Mucosa of gallbladder (tissue), 1 donor: ENCODE data around the gene HABP4. TPM values are rescaled to one million over a fixed set of nuclear protein-coding genes. Genes with fewer than 3 reads are reported as not detected.

ENCODE experiments used
- DNase-seq: peaks from one replicate; pipeline ENCODE4 v3.0.0-alpha.2; 2020; ENCODE audit warnings: low spot score
- total RNA-seq: library from RNA; stranded (reverse); gene quantifications from one replicate; pipeline ENCODE4 v1.2.1, GENCODE V29; 2021
- donor health status: DM: no; HTN: no; CAD: no.

The HABP4 gene
- total RNA-seq, 1 donor from 2014 or later: 17.4 TPM

DNA sequence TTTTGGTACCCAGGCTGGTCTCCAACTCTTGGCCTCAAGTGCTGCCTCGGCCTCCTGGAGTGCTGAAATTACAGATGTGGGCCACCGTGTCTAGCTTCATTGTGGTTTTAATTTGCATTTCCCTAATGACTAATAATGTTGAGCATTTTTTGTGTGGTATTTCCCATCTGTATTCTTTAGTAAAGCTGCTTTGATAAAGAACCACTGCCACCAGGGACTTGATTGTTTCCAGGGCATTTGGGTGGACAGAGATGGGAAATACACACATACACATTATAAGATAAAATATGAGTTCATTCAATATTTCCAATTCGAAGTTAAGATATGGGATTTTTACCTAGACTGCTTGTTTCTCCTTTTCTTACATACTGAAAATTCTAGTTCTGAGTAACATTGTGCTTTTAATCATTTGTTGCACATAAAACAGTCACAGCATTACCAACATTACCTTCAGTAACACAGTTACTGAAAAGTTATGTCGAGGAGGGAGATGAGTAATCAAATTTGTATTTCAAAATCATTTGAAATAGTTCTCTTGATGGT is 28.9 kb downstream of the HABP4 start:
- no peak for DNase-seq

DNA sequence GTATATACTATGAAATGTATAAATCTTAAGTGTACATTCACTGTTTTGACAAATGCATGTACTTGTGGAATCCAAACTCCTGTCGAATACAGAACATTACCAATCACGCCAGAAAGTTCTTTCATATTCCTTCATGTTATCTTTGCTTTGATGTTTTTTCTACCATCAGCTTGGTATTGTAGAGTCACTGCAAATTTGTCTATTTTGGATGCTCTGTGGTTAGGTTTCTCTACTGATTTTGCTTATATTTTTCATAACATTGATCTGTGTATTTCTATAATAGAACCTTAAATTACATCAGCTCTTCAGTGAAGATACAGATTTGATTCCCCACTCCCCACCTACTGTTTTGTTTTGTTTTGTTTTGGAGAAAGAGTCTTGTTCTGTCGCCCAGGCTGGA is 30.8 kb downstream of the HABP4 start:
- no peak for DNase-seq

DNA sequence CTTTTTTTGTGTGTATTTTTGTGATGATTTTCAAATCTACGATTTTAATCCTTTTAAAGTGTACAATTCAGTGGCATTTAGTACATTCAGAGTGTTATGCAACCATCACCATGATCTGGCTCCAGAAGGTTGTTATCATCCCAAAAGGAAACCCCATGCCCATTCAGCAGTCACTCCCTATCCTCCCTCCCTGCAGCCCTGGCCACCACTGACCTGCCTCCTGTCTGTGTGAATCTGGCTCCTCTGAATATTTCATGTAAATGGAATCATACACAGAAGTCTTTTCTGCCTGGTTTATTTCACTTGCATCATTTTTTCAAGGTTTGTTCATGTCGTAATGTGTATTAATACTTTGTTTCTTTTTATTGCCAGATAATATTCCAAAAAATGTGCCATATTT is 32.5 kb downstream of the HABP4 start:
- DNase-seq: no peak

DNA sequence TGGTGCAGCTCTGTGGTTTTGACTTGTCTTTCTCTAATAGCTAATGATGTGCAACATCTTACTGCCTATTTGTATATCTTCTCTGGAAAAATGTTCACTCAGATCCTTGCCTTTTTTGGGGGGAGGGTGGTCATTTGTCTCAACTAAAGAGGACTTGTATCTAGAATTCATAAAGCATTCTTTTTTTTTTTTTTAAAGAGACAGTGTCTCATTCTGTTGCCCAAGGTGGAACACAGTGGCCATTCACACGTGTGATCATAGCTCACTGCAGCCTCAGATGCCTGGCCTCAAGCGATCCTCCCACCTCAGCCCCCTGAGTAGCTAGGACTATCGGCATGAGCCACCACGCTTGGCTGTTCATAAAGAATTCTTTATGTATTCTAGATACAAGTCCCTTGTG is 33.2 kb downstream of the HABP4 start:
- DNase-seq: no peak

DNA sequence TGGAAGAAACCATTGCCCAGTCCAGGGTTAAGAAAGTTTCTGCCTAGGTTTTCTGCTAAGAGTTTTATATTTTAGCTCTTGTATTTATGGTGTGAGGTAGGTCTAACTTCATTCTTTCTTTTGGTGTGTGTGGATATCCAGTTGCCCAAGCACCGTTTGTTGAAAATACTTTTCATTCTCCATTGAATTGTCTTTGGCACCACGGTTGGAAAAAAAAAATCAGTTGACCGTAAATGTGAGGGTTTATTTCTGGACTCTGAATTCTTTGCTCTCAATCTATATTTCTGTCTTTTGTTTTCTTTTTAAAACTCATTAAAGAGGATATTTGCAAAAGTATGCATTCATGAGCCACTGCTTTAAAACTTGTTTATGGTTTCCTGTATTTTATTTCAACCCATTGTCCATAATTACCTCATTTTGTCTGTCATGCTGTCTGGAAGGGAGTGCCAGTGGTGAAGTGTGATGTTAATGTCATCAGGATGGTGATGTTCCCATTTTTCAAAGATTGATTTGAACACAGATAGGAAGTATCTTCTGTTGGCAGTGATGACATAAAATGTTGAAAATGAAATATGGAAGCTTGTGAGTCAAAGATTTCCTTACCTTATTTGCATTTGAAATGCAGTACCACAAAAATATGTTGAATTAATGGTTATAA is 33.9 kb downstream of the HABP4 start:
- no peak for DNase-seq

DNA sequence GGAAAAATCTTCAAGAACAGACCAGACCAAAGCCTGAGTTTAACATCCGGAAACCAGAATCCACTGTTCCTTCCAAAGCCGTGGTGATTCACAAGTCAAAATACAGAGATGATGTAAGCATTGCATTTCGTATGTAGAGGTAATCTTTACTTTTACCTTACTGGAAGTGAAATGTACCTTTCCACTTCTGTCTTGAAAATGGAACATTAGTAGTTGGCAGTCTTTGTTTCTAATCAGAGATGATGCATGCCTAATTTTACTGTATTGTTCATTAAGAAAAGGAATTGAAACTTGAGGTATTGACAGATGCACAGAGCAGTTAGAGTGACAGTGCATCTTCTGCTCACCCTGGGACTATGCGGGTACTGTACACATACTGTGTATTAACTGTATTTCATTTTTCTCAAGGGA is 34.6 kb downstream of the HABP4 start:
- no peak for DNase-seq

DNA sequence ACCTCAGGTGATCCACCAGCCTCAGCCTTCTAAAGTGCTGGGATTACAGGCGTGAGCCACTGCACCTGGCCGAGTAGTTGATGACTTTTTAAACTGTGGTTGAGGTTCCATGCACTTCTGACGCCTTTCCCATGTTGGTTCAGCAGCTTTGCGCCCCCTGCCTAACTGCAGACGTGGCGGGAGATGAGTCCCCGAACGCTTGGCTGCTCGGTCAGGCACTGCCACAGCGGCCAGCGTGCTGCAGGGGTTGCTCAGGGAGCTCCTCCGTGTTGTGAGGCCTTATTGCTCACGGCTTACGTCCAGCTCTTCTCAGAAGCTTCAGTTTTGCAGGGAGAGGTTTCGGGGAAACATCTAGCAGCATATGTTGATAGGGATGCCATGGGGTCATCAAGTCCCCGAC is 35.3 kb downstream of the HABP4 start:
- DNase-seq: no peak

DNA sequence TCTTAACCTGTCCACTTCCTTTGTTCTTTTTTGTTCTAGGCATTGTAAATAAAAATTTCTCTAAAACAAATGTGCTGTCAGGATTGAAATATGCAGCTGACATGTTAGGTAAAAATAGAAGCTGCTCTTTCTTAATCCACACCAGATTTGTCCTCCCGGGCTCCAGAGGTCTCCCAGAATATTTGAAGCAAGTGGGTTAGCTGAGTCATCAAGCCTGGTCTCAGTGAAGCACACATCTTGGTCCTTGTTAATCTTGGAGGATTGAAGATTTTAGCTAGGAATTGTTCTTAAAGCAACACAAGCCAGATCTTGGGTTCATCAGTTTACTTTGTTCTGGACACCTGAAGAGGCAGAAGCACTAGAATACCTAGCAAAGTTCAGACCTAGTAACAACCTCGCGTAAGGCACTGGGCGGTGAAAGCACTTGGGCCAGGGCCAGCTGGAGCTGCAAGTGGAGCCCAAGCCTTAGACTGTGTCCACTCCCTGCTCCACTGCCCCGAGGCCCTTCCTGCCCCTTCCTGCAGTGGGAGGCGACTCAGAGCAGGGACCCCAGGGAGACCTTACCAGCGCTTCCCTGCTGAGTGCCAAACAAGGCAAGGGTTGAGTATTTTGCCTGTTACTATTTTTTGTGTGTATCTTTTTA is 36.5 kb downstream of the HABP4 start:
- DNase-seq: peak; percentile 44

DNA sequence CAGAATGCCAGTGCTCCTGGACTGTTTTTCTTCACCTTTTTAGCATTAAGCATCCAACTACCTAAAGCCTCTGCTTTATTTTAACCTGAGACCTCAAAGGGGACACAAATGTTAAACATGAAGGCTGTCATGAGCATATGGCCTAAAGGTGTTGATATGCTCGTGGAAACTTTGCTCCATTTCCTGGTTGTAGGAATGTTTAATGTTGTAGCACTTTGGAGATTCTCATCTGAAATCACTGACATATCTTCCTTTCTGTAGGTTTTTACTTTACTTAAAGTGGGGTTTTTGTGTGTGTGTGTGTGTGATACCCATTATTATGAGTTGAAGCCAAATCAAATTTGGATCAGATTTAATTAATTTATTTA is 37.0 kb downstream of the HABP4 start:
- DNase-seq: no peak

DNA sequence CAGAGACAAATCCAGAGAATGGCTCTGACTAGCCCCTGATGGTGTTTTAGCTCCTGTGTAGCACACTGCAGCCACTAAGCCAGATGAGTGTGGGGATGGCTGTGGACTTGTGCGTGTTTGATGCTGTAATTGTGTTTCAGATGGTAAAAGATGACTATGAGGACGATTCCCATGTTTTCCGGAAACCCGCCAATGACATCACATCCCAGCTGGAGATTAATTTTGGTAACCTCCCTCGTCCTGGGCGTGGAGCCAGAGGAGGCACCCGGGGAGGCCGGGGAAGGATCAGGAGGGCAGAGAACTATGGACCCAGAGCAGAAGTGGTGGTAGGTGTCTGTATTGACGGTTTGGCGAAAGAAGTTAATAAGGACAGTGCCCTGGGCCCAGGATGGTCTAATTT is 38.0 kb downstream of the HABP4 start:
- peak; percentile 17 for DNase-seq

DNA sequence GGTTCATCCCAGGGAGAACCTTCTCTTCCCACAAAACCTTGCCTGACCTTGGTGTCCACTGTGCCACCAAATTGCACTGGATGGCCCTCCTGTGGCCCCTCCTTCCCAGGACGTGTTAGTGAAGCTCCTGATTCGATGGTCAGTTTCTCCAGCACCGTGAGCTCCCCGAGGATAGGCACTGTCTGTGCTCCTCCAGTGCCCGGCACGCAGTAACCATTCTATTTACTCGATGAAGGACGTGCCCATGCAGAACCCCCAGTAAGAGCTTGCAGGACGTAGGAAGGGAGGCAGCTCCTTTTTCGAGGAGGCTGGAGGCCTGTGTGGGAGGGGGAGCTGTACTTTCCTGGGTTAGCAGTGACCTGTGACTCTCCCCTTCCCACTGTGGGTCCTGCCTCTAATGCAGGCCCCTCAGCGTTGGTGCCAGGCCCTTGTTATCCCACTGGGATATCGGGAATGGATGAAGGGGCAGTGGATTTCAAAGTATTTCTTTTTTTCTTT is 39.6 kb downstream of the HABP4 start:
- no peak for DNase-seq

DNA sequence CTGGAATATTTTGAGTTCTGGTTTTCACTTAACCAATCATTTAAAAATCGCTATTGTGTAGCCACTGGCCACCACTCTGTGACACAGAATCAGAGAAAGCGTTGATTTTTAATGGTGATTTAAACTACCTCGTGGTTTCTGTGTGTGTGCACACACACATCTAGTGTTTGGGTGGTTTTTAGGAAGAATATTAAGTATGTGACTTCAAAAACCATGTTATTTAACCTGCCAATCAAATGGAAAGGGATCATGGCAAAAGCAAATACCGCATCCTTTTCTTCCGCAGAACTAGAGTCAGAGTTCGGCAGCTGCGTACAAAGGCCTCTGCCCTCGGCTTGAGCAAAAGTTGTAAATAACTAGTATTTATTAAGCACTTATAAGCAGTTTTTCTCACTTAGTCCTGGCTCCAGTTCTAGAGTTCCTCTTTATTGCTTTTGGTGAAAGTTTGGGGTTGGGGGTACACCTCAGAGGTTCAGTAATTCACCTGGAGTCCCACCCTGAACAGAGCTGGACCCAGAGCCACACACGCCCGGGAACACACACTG is 40.6 kb downstream of the HABP4 start:
- DNase-seq: no peak

DNA sequence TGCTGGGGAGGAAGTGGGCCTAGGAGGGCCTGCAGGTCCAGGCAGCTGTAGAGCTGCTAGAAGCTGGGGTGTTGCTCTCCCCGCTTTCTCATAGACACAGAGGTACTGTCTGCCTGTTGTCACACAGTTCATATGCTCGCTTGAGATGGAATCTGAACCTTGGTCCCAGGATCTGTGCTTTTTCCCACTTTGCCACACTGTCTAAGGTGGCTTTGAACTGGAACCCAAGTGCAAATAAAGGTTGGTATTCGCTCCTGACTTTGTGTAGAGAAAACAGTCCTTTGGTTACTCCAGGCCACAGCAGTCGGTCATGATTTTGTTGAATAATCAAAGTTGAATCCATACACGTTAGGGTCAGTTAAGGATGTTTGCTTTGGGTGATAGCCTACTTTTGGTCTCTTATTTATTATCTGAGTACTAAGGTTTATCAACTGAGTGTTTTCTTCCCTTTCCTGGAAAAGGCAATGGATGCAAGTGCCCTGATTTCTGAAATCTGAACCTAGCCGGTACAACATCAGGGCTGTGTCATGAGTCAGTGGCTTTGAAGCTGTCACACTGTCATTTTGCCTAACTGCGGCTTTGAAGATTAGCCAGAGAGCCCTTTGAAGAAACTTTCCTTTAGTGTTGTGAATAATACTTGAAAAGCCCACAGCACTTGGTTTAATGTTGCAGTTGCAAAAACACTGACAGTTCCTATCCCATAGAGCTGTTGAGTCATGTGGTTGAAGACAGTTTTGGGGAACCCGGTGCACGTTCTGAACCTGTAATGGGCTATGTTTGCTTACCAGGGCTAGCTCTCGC is 41.3 kb downstream of the HABP4 start:
- DNase-seq: no peak

DNA sequence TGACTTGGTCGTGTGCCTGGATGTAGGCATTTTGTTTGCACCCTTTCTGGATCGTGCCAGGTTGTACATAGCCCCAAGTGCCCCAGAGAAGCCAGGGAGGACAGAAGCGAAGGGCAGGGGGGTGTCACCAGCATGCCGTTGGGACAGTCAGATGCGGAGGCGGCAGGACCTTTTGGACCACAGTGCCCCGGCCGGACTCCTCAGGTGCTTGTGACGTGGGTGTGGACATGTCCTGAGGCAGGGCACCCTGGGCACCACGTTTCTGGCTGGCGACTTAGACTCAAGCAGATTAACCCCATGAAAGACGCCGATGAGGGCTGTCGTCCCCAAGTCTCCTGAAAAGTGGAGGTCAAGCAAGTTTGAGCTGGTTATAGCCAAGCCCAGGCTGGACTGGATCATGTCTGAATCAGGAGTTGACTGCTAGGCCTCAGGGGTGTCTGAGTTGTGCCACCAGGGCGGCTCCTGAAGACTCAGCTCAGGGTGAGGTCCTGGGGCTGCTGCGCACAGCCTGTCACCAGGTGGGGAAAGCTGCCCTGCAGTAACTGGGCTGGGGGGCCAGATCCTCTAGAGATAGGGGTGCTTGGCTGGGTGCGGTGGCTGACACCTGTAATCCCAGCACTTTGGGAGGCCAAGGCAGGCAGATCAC is 42.0 kb downstream of the HABP4 start:
- no peak for DNase-seq

DNA sequence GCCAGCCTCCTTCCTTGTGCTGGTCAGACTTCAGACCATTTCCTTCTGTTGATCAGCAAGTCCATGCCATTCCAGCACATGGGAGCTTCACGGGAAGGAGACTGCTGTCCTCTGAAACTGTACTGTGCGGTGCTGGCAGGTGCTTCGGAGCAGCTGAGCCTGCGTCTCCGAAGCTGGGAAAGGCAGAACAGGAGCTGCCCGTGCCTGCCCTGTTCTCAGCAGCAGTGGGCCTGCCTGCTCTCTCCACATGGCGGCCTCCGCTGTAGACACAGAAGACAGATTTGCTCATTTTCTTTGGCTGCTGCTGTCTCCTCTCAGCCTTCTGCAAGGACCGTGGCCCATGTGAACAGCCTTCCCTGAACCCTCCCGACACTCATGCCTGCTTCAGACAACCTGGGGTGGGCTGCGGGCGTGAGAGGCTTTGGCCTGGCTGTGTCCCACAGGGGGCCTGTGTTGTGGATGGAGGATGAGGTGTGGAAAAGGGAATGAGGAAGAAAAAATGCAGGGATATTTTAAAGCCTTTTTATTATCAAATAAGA is 43.1 kb downstream of the HABP4 start:
- DNase-seq: no peak

DNA sequence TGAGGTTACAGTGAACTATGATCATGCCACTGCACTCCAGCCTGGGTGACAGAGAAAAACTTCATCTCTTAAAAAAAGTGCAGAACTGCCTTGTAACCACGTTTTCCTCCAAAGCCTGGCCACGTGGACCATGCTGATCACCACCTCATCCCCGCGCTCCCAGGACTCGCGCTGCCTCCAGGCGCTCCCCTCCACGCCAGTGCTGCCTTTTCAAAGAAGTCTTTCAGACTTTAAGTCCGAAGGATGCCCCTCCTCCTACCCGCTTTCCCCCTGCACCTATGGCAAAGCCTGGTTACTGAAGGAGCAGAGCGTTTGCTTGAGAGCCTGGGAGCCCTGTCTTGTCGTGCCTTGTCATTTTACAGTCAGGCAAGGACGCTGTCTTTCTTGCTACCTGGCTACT is 43.8 kb downstream of the HABP4 start:
- no peak for DNase-seq

DNA sequence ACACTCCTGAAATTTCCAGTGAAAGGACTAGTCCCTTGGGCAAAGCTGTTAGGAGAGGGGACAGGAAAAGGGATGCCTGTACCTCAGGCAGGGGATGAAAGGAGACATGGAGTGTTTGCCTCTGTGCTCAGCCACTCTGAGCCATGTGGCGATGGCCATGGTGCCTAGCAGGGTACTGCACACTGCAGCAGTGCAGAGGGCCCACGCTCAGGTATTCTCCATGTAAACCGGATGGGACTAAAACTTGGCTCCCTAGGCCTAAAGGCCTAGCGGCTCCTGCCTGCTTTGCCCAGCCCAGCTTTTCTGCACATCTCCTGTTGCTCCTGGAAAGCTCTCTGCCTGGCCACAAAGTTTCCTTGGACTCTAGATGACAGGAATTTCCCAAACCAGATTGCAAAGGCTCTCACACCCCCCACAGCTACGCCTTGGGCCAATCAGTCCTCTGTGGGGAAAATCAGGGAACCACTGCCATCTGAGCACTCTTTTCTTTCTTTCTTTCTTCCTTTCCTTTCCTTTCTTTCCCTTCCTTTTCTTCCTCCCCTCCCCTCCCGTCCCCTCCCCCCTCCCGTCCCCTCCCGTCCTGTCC is 44.3 kb downstream of the HABP4 start:
- DNase-seq: no peak

DNA sequence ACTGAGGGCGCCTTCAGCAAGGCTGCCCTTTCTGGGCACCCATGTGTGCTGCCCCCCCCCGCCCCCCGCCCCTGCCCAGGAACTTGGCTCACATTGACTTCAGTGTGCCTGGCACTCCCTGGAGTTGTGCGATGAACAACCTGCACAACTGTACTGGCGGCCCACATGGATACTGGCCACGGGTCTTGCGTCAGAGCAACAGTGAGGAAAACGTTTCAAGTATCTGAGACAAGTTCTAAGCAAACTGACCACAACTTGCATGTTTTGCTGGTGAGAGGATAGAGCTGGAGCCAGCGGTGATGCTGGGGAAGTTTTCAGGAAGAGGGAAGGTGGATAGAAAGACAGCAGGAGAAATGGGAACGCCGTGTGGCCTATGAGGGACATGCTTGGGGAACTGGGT is 45.4 kb downstream of the HABP4 start:
- no peak for DNase-seq

DNA sequence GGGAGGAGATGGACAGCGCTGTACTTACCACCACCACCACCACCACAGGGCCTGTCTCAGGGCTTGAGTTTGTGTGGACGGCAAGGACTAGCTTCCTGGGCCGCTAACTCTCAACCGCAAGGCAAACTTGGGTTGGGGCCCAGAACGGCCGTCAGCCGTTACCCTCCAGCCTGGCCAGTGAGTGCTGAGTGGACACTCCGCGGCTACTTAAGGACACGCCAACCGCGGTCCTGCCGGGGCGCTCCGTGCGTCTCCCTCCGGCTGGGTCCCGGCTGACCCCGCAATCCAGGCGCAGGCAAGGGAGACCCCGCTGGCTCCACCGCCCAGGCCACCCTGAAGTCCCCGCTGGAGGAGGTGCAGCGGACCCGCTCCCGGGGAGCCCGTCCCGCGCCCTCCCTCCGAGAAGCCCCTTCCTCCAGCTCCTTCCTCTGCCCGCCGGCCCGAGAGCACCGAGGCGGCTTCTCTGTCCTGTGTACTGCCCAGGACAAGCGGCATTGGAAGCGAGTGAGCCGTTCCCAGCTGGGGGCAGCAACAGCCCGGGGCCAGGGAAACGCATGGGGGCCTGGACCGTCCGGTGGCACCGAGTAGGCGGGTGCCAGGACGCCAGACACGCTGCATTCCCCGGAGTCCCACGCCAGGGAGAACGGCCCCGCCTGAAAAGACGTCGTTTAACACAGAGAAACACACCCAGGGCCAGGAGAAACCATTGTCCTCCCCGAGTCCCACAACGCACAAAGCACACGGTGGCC is 46.6 kb downstream of the HABP4 start:
- DNase-seq: no peak

DNA sequence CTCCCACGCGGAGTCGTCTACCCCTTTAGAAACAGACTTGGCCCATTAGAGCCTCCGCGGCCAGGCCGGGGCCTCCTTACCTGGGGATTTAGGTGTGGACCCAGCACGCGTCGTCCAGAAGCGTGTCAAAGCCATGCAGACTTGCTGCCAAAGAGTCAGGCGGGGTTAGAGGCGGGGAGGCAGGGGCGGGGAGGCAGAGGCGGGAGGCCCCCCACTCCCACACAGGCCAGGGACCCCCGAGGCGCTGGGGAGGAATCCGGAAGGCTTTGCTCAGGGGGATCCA is 47.1 kb downstream of the HABP4 start:
- no peak for DNase-seq

DNA sequence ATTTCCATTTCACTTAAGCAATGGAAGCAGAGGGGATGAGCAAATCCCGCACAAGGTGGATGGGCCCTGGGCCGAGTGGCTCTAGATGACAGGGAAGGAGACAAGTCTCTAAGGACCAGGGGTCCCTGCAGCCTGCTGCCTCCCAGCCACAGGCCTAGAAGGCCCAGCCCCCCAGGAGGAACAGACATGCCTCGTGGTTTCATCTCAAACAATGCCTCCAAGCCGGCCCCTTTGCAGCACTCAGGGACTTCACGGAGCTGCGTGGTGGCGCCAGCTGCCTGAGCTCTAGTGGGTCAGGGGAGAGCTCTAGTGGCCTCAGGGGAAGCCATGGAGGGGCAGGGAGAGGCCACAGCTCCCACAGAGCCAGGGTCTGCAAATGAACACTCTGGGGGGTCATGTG is 48.8 kb downstream of the HABP4 start:
- no peak for DNase-seq
